Endodermal cell (in vitro differentiated cells): ENCODE results near the gene DYNC1I1. TPM values are rescaled to one million over a fixed set of nuclear protein-coding genes. Genes with fewer than 3 reads are reported as not detected.

Experiments
- DNase-seq: peaks from one replicate; pipeline ENCODE4 v3.0.0-alpha.2; 2017
- H3K27ac ChIP-seq: 2 replicates; pipeline ENCODE4 v1.5.1; 2013; ENCODE audit warnings: mild to moderate bottlenecking, low read depth, low read length, moderate library complexity
- H3K27me3 ChIP-seq: 2 replicates; pipeline ENCODE4 v1.6.1; 2013; ENCODE audit warnings: mild to moderate bottlenecking, low read length, moderate library complexity; ENCODE audit not compliant: insufficient read depth, control insufficient read depth, poor library complexity, severe bottlenecking
- H3K36me3 ChIP-seq: 2 replicates; pipeline ENCODE4 v1.7.0; 2013; ENCODE audit warnings: mild to moderate bottlenecking, low read length, moderate library complexity; ENCODE audit not compliant: control insufficient read depth, insufficient read depth
- H3K4me1 ChIP-seq: one replicate; pipeline ENCODE4 v1.7.0; 2013; ENCODE audit warnings: low read length; ENCODE audit not compliant: control insufficient read depth, insufficient read depth
- H3K4me3 ChIP-seq: 2 replicates; pipeline ENCODE4 v1.5.1; 2013; ENCODE audit warnings: mild to moderate bottlenecking, low read length, moderate library complexity
- H3K9ac ChIP-seq: 2 replicates; pipeline ENCODE4 v1.6.1; 2013; ENCODE audit warnings: mild to moderate bottlenecking, low read length, moderate library complexity; ENCODE audit not compliant: poor library complexity, severe bottlenecking; ENCODE audit errors: extremely low read depth
- H3K9me3 ChIP-seq: 2 replicates; pipeline ENCODE4 v1.6.1; 2013; ENCODE audit warnings: mild to moderate bottlenecking, low read length, moderate library complexity; ENCODE audit not compliant: control insufficient read depth
- H3K27ac Mint-ChIP-seq: 2 replicates; pipeline ENCODE4 v1.8.0; 2020; ENCODE audit warnings: mixed read lengths
- H3K27me3 Mint-ChIP-seq: 2 replicates; pipeline ENCODE4 v1.8.0; 2021; ENCODE audit warnings: mild to moderate bottlenecking, mixed read lengths; ENCODE audit not compliant: insufficient read depth
- H3K36me3 Mint-ChIP-seq: 2 replicates; pipeline ENCODE4 v1.8.0; 2020; ENCODE audit warnings: low read depth, mixed read lengths
- H3K4me1 Mint-ChIP-seq: 2 replicates; pipeline ENCODE4 v1.8.0; 2020; ENCODE audit warnings: mixed read lengths
- H3K4me3 Mint-ChIP-seq: 2 replicates; pipeline ENCODE4 v1.8.0; 2020; ENCODE audit warnings: mild to moderate bottlenecking, moderate library complexity, mixed read lengths
- H3K9me3 Mint-ChIP-seq: 2 replicates; pipeline ENCODE4 v1.8.0; 2020; ENCODE audit warnings: mild to moderate bottlenecking, mixed read lengths
- CTCF ChIP-seq: fragments of 200-600 bp; sonication (generic); conservative IDR thresholded peaks from 2 replicates; pipeline ENCODE4 v1.5.0; 2021; ENCODE audit warnings: antibody characterized with exemption, mild to moderate bottlenecking
- WGBS, 2 experiments: methylation state at CpG; one replicate each; pipeline versions ENCODE4 v1.1.5 to v1.1.7; 2013; ENCODE audit warnings: missing lambda C conversion rate in 2 of 2, mixed read lengths in 1 of 2; ENCODE audit not compliant: insufficient coverage in 1 of 2, insufficient read length in 1 of 2; 5-methylcytosine and 5-hydroxymethylcytosine counted together
- total RNA-seq, 2 donors: library from RNA; stranded (reverse); fragmentation: NEBNext Ultra II Directional in 1 of 2; extraction: Animal tissue kit (Norgen Biotek cat#: 25700) in 1 of 2; gene quantifications; 2 replicates in 1 of 2; 3 replicates in 1 of 2; pipeline ENCODE4 v1.2.1, GENCODE V29; 2021

The DYNC1I1 gene
- total RNA-seq, 2 donors from 2014 or later = 6.5 to 7.2 TPM

GRCh38 chr7:95905167-95905566 lies 132.8 kb downstream of the DYNC1I1 start:
- no peaks in the 10 kb centered on the region for H3K36me3 Mint-ChIP-seq
- Histone ChIP-seq H3K27ac (no peak overlapping the region), H3K9ac (no peak overlapping the region), H3K4me1 (no peaks in the 10 kb centered on the region), H3K36me3 (no peaks in the 10 kb centered on the region), H3K4me3 (no peak overlapping the region), H3K9me3 (no peaks in the 10 kb centered on the region), H3K27me3 (no peaks in the 10 kb centered on the region)
- H3K27me3 Mint-ChIP-seq = peaks cover 2% of the 10 kb centered on the region
- 57 to 58% methylated on average over 3 of the region's 3 CpGs for WGBS, 2 experiments
- peak; percentile 65 for DNase-seq
- no peak overlapping the region for H3K4me3 Mint-ChIP-seq
- H3K4me1 Mint-ChIP-seq = peaks cover 10% of the 10 kb centered on the region
- H3K27ac Mint-ChIP-seq = no peak overlapping the region
- no peaks in the 10 kb centered on the region for H3K9me3 Mint-ChIP-seq
- no peak for TF ChIP-seq CTCF

- Histone ChIP-seq H3K9me3 (no peaks in the 10 kb centered on the region), H3K36me3 (no peaks in the 10 kb centered on the region), H3K27ac (no peak overlapping the region), H3K27me3 (no peaks in the 10 kb centered on the region), H3K4me1 (no peaks in the 10 kb centered on the region), H3K9ac (no peak overlapping the region), H3K4me3 (no peak overlapping the region)
- H3K27ac Mint-ChIP-seq = no peak overlapping the region
- H3K27me3 Mint-ChIP-seq = peaks cover 2% of the 10 kb centered on the region
- no peak overlapping the region for H3K4me3 Mint-ChIP-seq
- no peak for DNase-seq
- no peaks in the 10 kb centered on the region for H3K36me3 Mint-ChIP-seq
- TF ChIP-seq CTCF = no peak
- H3K9me3 Mint-ChIP-seq = no peaks in the 10 kb centered on the region
- 76% methylated on average over 5 of the region's 5 CpGs for WGBS, 2 experiments
- peaks cover 10% of the 10 kb centered on the region for H3K4me1 Mint-ChIP-seq
Measured at GRCh38 chr7:95906851-95907250, 134.5 kb downstream of the DYNC1I1 start.

- Histone ChIP-seq H3K36me3 (no peaks in the 10 kb centered on the region), H3K27me3 (no peaks in the 10 kb centered on the region), H3K27ac (no peak overlapping the region), H3K9ac (no peak overlapping the region), H3K9me3 (no peaks in the 10 kb centered on the region), H3K4me3 (no peak overlapping the region), H3K4me1 (no peaks in the 10 kb centered on the region)
- DNase-seq = no peak
- Mint-ChIP-seq H3K36me3 (no peaks in the 10 kb centered on the region), H3K9me3 (no peaks in the 10 kb centered on the region), H3K4me1 (peaks cover 10% of the 10 kb centered on the region), H3K27ac (no peak overlapping the region), H3K27me3 (peaks cover 2% of the 10 kb centered on the region), H3K4me3 (no peak overlapping the region)
- TF ChIP-seq CTCF = no peak
- WGBS, 2 experiments = 92 to 94% methylated on average over 3 to 5 of the region's 5 CpGs
Measured at GRCh38 chr7:95907337-95907736, 135.0 kb downstream of the DYNC1I1 start.
